ENCODE results near the gene TMEM131.

TMEM131 gene

GRCh38 chr2:97751752-97752151, 244.0 kb downstream of the TMEM131 start:
- Histone ChIP-seq H3K27ac (no peak overlapping the region), H3K4me3 (ENCODE audit: low read depth, low read length) (no peak overlapping the region), H3K9me3 (ENCODE audit: severe bottlenecking) (no peaks in the 10 kb centered on the region), H3K36me3 (peaks cover 23% of the 10 kb centered on the region), H3K27me3 (ENCODE audit: insufficient read depth, low read depth, severe bottlenecking) (no peaks in the 10 kb centered on the region)
- no peak for DNase-seq
- TF ChIP-seq, protein P1, sequence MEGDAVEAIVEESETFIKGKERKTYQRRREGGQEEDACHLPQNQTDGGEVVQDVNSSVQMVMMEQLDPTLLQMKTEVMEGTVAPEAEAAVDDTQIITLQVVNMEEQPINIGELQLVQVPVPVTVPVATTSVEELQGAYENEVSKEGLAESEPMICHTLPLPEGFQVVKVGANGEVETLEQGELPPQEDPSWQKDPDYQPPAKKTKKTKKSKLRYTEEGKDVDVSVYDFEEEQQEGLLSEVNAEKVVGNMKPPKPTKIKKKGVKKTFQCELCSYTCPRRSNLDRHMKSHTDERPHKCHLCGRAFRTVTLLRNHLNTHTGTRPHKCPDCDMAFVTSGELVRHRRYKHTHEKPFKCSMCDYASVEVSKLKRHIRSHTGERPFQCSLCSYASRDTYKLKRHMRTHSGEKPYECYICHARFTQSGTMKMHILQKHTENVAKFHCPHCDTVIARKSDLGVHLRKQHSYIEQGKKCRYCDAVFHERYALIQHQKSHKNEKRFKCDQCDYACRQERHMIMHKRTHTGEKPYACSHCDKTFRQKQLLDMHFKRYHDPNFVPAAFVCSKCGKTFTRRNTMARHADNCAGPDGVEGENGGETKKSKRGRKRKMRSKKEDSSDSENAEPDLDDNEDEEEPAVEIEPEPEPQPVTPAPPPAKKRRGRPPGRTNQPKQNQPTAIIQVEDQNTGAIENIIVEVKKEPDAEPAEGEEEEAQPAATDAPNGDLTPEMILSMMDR (IDR thresholded peaks at IDR 0.05; ENCODE audit: low read depth, low read length) = no peak

DNA sequence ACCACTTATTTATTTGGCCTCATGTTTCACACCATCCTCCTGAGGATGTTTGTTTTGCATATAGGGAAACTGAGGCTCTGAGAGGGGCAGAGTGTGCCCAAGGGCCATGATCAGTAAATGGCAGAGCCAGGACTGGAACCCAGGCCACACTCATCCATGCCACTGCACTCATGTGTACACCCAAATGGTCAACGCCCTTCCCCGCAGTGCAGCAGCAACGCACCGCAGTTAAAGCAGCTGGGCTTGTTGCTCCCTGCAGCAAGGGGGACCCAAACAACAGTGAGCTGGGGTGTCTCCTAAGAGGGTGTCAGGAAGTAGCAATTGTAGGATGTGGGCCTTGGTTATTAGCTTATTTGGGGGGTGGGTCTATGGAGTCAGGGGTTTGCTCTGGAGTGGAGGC, 245.7 kb downstream of the TMEM131 start:
- Histone ChIP-seq H3K4me3 (ENCODE audit: low read depth, low read length) (no peak overlapping the region), H3K27ac (no peak overlapping the region), H3K36me3 (peaks cover 11% of the 10 kb centered on the region), H3K27me3 (ENCODE audit: insufficient read depth, low read depth, severe bottlenecking) (no peaks in the 10 kb centered on the region), H3K9me3 (ENCODE audit: severe bottlenecking) (no peaks in the 10 kb centered on the region)
- TF ChIP-seq, protein P1 (IDR thresholded peaks at IDR 0.05; ENCODE audit: low read depth, low read length) = no peak
- no peak for DNase-seq

- no peaks in the 10 kb centered on the region for H3K9me3 ChIP-seq (ENCODE audit: severe bottlenecking)
- no peak overlapping the region for H3K27ac ChIP-seq
- no peak for DNase-seq
- peaks cover 10% of the 10 kb centered on the region for H3K36me3 ChIP-seq
- TF ChIP-seq, protein P1 (IDR thresholded peaks at IDR 0.05; ENCODE audit: low read depth, low read length) = no peak
- no peak overlapping the region for H3K4me3 ChIP-seq (ENCODE audit: low read depth, low read length)
- no peaks in the 10 kb centered on the region for H3K27me3 ChIP-seq (ENCODE audit: insufficient read depth, low read depth, severe bottlenecking)
Observed at GRCh38 chr2:97749581-97749980, 246.2 kb downstream of the TMEM131 start.

- TF ChIP-seq, protein P1 (IDR thresholded peaks at IDR 0.05; ENCODE audit: low read depth, low read length) = no peak
Observed at GRCh38 chr2:97747716-97748115, 248.0 kb downstream of the TMEM131 start.

GRCh38 chr2:97747285-97747684, 248.5 kb downstream of the TMEM131 start:
- peaks cover 15% of the 10 kb centered on the region for H3K36me3 ChIP-seq
- H3K4me3 ChIP-seq (ENCODE audit: low read depth, low read length) = no peak overlapping the region
- no peak for DNase-seq
- TF ChIP-seq, protein P1 (IDR thresholded peaks at IDR 0.05; ENCODE audit: low read depth, low read length) = no peak
- H3K27me3 ChIP-seq (ENCODE audit: insufficient read depth, low read depth, severe bottlenecking) = no peaks in the 10 kb centered on the region
- H3K9me3 ChIP-seq (ENCODE audit: severe bottlenecking) = no peaks in the 10 kb centered on the region
- peak overlapping the region; percentile 70 for H3K27ac ChIP-seq

More at GRCh38 chr2:97747716-97748115, 248.0 kb downstream of the TMEM131 start:
- Histone ChIP-seq H3K27me3 (ENCODE audit: insufficient read depth, low read depth, severe bottlenecking) (no peaks in the 10 kb centered on the region), H3K27ac (peak overlapping the region; percentile 70), H3K36me3 (peaks cover 15% of the 10 kb centered on the region), H3K4me3 (ENCODE audit: low read depth, low read length) (no peak overlapping the region), H3K9me3 (ENCODE audit: severe bottlenecking) (no peaks in the 10 kb centered on the region)
- DNase-seq = no peak

DNA sequence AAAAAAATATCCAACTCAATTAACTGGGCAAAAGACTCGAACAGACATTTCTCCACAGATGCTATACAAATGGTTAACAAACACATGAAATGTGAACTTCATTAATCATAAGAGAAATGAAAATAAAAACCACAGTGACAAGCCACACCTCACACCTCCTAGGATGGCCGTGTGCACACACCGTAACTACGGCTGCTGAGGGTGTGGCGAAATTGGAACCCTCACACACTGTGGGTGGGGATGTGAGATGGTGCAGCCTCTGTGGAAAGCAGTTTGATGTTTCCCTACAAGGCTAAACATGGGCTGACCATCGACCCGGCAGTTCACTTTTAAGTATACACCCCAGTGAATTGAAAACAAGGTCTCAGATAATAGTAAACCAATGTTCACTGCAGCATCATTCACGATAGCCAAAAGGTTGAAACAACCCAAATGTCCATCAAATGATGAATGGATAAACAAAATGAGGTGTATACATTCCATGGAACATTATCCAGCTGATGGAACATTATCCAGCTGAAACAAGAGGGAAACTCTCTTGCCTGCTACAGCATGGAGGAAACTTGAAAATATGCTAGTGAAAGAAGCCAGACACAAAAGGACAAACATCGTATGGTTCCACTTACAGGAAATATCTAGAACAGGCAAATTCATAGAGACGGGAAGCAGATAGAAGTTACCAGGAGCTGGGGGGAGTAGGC, 250.1 kb downstream of the TMEM131 start:
- Histone ChIP-seq H3K4me3 (ENCODE audit: low read depth, low read length) (no peak overlapping the region), H3K27ac (no peak overlapping the region), H3K27me3 (ENCODE audit: insufficient read depth, low read depth, severe bottlenecking) (no peaks in the 10 kb centered on the region), H3K36me3 (peaks cover 5% of the 10 kb centered on the region), H3K9me3 (ENCODE audit: severe bottlenecking) (no peaks in the 10 kb centered on the region)
- no peak for DNase-seq
- TF ChIP-seq, protein P1 (IDR thresholded peaks at IDR 0.05; ENCODE audit: low read depth, low read length) = no peak
